ENCODE results near the gene GABARAPL1. TPM values are rescaled to one million over a fixed set of nuclear protein-coding genes. Genes with fewer than 3 reads are reported as not detected.

GABARAPL1 gene
- total and polyA plus RNA-seq, 7 donors: 36.1 to 268 (median 198) TPM

DNA sequence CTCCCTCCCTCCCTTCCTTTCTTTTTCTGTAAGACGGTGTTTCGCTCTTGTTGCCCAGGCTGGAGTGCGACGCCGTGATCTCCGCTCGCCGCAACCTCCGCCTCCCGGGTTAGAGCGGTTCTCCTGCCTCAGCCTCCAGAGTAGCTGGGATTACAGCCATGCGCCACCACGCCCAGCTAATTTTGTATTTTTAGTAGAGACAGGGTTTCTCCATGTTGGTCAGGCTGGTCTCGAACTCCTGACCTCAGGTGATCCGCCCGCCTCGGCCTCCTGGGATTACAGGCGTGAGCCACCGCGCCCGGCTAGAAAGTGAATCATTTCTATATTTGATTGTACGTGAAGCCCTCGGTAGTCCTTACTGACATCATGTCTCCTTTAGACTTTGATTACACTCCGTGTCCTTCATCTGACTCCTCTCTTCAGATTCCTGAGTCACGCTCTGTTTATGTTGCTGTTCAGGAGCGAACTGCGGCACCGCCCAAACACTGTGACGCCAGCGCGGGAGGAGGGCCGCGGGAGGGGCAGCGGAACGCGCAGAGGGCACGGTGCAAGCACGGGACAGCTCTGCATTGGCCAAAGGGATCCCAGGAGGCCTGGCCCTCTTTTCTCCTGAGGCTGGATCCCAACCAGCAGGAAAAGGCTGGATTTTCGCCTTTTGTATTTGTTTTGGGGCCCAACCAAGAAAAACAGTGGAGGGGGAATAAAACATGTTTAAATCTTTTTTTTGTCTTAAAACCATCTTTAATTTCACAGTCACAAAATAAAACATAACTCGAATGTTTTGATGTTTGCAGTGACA lies 538 bp upstream of the GABARAPL1 start:
- TF ChIP-seq, protein P1, sequence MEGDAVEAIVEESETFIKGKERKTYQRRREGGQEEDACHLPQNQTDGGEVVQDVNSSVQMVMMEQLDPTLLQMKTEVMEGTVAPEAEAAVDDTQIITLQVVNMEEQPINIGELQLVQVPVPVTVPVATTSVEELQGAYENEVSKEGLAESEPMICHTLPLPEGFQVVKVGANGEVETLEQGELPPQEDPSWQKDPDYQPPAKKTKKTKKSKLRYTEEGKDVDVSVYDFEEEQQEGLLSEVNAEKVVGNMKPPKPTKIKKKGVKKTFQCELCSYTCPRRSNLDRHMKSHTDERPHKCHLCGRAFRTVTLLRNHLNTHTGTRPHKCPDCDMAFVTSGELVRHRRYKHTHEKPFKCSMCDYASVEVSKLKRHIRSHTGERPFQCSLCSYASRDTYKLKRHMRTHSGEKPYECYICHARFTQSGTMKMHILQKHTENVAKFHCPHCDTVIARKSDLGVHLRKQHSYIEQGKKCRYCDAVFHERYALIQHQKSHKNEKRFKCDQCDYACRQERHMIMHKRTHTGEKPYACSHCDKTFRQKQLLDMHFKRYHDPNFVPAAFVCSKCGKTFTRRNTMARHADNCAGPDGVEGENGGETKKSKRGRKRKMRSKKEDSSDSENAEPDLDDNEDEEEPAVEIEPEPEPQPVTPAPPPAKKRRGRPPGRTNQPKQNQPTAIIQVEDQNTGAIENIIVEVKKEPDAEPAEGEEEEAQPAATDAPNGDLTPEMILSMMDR (IDR thresholded peaks at IDR 0.05): no peak
- intact Hi-C loops (cut with DNase I): loop anchor here (5.0 kb wide), 1 partner anchor 510 kb away; the partner anchor contains the start of gene YBX3 (in 2 of the 2)
- ATAC-seq (peak; percentile 85 to 92 (median 88)), DNase-seq (peak; percentile 98 to 99)
- Histone ChIP-seq H3K36me3 (ENCODE audit: insufficient read depth in 1 of 2, low read depth in 1 of 2) (peaks cover 0 to 23% of the 10 kb centered on the region in 2 donors), H3K27me3 (ENCODE audit: insufficient read depth in 3 of 3, low read length in 2 of 3) (no peaks in the 10 kb centered on the region), H3K27ac (peak overlapping the region; percentile 100), H3K4me1 (peaks cover 20% of the 10 kb centered on the region), H3K4me3 (peak overlapping the region; percentile 92), H3K9me3 (no peaks in the 10 kb centered on the region)
- 21 to 28% (median 26%) methylated on average over 40 of the region's 40 CpGs for WGBS, 3 donors

DNA sequence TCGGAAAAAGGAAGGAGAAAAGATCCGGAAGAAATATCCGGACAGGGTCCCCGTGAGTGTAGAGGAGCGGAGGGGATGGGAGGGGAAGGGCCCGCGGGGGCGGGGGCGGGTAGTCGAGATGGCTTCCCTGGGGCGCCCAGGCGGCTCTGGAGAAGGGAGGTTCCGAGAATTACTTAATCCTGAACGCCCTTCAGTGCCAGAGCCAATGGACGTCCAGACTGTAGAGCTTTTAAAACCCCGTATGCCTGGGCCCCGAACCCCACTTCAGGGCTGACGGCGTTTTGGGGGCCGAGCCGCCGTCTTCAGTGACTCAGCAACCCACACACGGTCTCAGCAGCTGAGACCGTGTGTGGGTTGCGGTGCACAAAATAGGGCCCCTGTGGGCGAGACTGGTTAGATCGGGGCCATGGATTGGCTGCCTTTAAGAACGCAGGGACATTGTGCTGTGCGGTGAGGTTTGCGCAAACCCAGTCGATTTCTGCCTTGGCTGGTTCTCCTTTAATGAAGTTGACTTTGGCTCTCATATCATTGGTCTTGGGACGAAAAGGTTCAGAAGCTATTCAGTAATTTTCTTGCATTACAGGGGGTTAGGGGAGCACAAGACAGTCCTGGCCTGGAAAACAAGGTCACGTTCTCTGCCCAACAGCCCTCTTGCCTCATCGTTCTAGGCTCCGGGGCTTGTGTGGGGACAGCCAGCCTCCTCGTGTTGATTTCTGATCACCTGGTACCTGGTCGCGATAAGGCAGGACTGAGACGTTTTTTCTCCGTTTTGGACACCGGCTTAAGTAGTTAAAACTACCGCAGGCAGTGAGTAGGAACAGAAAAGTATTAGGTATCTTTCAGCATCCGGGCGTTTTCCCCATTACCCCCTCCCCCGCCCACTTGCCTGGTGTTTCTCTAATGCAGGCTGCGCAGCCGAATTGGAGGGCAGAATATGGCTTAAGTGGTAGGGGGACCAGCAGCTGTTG lies 775 bp downstream of the GABARAPL1 start:
- Histone ChIP-seq H3K27me3 (ENCODE audit: insufficient read depth in 3 of 3, low read length in 2 of 3) (no peaks in the 10 kb centered on the region), H3K4me1 (peaks cover 29% of the 10 kb centered on the region), H3K9me3 (no peaks in the 10 kb centered on the region), H3K36me3 (ENCODE audit: insufficient read depth in 1 of 2, low read depth in 1 of 2) (peaks cover 4 to 36% of the 10 kb centered on the region in 2 donors), H3K27ac (peak overlapping the region; percentile 100), H3K4me3 (peak overlapping the region; percentile 92)
- peak; percentile 83 to 88 for DNase-seq
- intact Hi-C loops (cut with DNase I): loop anchor here (5.0 kb wide), 1 partner anchor 509 kb away; the partner anchor contains the start of gene YBX3 (in 2 of the 2)
- peak; percentile 59 to 73 (median 66) for ATAC-seq
- TF ChIP-seq, protein P1 (IDR thresholded peaks at IDR 0.05): no peak
- 0% methylated on average over 43 to 47 of the region's 47 CpGs for WGBS, 3 donors

DNA sequence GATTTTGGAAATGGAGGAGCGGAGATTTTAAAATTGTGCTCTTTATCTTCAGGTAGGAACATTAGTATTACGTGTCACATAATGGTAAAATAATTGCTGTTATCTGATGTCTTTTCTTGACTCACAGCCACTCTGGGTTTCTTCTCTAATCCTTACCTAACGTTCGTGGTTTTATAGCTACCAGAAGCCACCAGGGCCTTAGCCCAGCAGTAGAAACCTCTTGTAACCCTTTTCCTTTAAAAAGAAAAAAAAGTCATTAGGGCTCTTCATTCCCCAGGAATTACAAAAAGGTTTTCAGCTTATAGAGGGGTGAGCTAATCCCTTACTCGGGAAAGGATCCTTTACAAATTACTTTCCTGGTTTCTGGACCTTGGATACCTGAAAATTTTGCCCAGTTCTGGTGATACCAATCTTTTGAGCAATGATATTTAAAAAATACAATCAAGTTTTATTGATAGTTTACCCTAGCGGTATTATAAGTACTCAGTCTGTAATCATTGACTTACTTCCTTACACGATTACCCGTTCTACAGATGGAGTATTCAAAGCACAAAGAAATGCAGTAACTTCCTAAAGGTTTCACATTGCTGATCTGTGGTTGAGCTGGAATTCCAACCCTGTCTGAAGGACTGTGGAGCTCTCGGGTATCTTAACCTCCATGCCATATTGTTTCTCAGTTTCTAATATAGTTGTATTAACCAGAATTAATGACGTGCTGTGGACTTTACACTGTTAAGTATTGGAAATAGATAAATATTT lies 1.6 kb downstream of the GABARAPL1 start:
- no peaks in the 10 kb centered on the region for H3K9me3 ChIP-seq
- intact Hi-C loops (cut with DNase I): loop anchor here (5.0 kb wide), 1 partner anchor 508 kb away; the partner anchor contains the start of gene YBX3 (in 2 of the 2)
- DNase-seq: no peak
- WGBS, 3 donors: 13 to 16% (median 14%) methylated on average over 10 of the region's 10 CpGs
- peaks cover 32% of the 10 kb centered on the region for H3K4me1 ChIP-seq
- H3K4me3 ChIP-seq: peak overlapping the region; percentile 92
- peak in 1 of 4 donors; percentile 21 for ATAC-seq
- peak overlapping the region; percentile 100 for H3K27ac ChIP-seq
- TF ChIP-seq, protein P1 (IDR thresholded peaks at IDR 0.05): no peak
- no peaks in the 10 kb centered on the region for H3K27me3 ChIP-seq (ENCODE audit: insufficient read depth in 3 of 3, low read length in 2 of 3)
- peaks cover 4 to 44% of the 10 kb centered on the region in 2 donors for H3K36me3 ChIP-seq (ENCODE audit: insufficient read depth in 1 of 2, low read depth in 1 of 2)

DNA sequence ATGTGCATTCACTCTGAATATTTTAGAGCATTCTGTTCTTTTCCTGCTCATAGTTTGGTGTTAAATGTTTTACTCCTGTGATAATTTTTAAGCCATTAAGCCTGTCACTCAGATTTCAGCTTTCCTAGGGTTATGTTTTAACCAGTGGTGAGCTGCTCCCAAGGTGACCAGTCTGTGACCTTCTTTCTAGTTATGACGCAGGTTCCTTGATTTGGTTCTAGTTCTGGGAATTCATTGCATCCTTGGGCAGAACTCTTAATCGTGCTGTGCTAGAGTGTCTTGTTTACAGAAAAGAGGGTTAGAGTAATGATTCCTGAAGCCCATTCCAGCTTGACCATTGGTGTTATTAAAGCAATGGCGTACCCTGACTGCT lies 2.2 kb downstream of the GABARAPL1 start:
- TF ChIP-seq, protein P1 (IDR thresholded peaks at IDR 0.05): no peak
- peaks cover 4 to 50% of the 10 kb centered on the region in 2 donors for H3K36me3 ChIP-seq (ENCODE audit: insufficient read depth in 1 of 2, low read depth in 1 of 2)
- intact Hi-C loops (cut with DNase I): loop anchor here (5.0 kb wide), 1 partner anchor 507 kb away; the partner anchor contains the start of gene YBX3 (in 2 of the 2)
- peak overlapping the region; percentile 92 for H3K4me3 ChIP-seq
- DNase-seq (no peak), ATAC-seq (no peak)
- WGBS, 3 donors: 36 to 51% (median 40%) methylated on average over 3 of the region's 3 CpGs
- no peaks in the 10 kb centered on the region for H3K9me3 ChIP-seq
- H3K4me1 ChIP-seq: peaks cover 37% of the 10 kb centered on the region
- H3K27ac ChIP-seq: peak overlapping the region; percentile 100
- no peaks in the 10 kb centered on the region for H3K27me3 ChIP-seq (ENCODE audit: insufficient read depth in 3 of 3, low read length in 2 of 3)
